Ishikawa (cell line): ENCODE results near the gene BMPR1A.

Source experiments
- CREB1 ChIP-seq: IDR thresholded peaks from 2 replicates; pipeline ENCODE4 v1.6.1; 2012; ENCODE audit warnings: low read depth
- EGR1 ChIP-seq: IDR thresholded peaks from 2 replicates; pipeline ENCODE4 v1.6.1; 2012
- EP300 ChIP-seq: IDR thresholded peaks from 2 replicates; pipeline ENCODE4 v1.6.1; 2012; ENCODE audit warnings: borderline replicate concordance
- FOXM1 ChIP-seq: IDR thresholded peaks from 2 replicates; pipeline ENCODE4 v1.6.1; 2012; ENCODE audit warnings: low read depth, borderline replicate concordance
- NFIC ChIP-seq: IDR thresholded peaks from 2 replicates; pipeline ENCODE4 v1.6.1; 2012
- RAD21 ChIP-seq: IDR thresholded peaks from 2 replicates; pipeline ENCODE4 v1.6.1; 2012; ENCODE audit warnings: low read depth
- TAF1 ChIP-seq: IDR thresholded peaks from 2 replicates; pipeline ENCODE4 v1.6.1; 2012; ENCODE audit warnings: low read depth, mild to moderate bottlenecking
- TEAD4 ChIP-seq: IDR thresholded peaks from 2 replicates; pipeline ENCODE4 v1.6.1; 2012
- YY1 ChIP-seq: IDR thresholded peaks from 2 replicates; pipeline ENCODE4 v1.6.1; 2012; ENCODE audit warnings: low read depth
- TF ChIP-seq, protein P1 (sequence below): IDR thresholded peaks from 2 replicates; pipeline ENCODE4 v1.6.1; 2012; ENCODE audit warnings: low read depth, mild to moderate bottlenecking
- TF ChIP-seq, protein P2 (sequence below): IDR thresholded peaks from 2 replicates; pipeline ENCODE4 v1.6.1; 2012
- TF ChIP-seq, protein P3 (sequence below): IDR thresholded peaks from 2 replicates; pipeline ENCODE4 v1.6.1; 2012

DNA sequence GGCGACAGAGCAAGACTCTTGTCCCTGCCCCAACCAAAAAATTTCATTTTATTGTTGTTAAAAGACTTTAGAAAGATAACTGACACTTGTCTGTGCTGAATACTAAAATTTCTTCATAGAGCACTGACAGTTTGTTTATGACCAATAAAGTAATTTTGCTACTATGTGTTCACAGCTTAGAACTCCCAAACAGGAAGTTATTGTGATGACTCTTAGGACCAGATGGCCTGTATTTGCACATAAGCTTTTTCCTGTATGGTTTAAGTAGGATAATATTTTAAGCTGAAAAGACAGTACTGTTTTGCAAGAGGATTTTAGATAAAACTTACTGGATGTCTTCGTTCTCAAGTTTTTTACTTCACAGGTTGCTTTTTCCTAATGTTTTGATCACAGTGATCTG, 120.3 kb downstream of the BMPR1A start:
- TF ChIP-seq RAD21 = no peak
- TF ChIP-seq, protein P1, sequence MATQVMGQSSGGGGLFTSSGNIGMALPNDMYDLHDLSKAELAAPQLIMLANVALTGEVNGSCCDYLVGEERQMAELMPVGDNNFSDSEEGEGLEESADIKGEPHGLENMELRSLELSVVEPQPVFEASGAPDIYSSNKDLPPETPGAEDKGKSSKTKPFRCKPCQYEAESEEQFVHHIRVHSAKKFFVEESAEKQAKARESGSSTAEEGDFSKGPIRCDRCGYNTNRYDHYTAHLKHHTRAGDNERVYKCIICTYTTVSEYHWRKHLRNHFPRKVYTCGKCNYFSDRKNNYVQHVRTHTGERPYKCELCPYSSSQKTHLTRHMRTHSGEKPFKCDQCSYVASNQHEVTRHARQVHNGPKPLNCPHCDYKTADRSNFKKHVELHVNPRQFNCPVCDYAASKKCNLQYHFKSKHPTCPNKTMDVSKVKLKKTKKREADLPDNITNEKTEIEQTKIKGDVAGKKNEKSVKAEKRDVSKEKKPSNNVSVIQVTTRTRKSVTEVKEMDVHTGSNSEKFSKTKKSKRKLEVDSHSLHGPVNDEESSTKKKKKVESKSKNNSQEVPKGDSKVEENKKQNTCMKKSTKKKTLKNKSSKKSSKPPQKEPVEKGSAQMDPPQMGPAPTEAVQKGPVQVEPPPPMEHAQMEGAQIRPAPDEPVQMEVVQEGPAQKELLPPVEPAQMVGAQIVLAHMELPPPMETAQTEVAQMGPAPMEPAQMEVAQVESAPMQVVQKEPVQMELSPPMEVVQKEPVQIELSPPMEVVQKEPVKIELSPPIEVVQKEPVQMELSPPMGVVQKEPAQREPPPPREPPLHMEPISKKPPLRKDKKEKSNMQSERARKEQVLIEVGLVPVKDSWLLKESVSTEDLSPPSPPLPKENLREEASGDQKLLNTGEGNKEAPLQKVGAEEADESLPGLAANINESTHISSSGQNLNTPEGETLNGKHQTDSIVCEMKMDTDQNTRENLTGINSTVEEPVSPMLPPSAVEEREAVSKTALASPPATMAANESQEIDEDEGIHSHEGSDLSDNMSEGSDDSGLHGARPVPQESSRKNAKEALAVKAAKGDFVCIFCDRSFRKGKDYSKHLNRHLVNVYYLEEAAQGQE = no peak
- TF ChIP-seq, protein P2, sequence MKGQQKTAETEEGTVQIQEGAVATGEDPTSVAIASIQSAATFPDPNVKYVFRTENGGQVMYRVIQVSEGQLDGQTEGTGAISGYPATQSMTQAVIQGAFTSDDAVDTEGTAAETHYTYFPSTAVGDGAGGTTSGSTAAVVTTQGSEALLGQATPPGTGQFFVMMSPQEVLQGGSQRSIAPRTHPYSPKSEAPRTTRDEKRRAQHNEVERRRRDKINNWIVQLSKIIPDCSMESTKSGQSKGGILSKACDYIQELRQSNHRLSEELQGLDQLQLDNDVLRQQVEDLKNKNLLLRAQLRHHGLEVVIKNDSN = no peak
- TF ChIP-seq EP300 = no peak
- TF ChIP-seq FOXM1 = no peak
- no peak for TF ChIP-seq TAF1
- TF ChIP-seq, protein P3, sequence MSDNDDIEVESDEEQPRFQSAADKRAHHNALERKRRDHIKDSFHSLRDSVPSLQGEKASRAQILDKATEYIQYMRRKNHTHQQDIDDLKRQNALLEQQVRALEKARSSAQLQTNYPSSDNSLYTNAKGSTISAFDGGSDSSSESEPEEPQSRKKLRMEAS = no peak
- no peak for TF ChIP-seq NFIC
- TF ChIP-seq CREB1 = no peak
- no peak for TF ChIP-seq EGR1
- no peak for TF ChIP-seq YY1
- TF ChIP-seq TEAD4 = no peak
